GM12892 (cell line): Measurements from ENCODE around the gene CSF1R.

ENCODE experiments used
- POLR2A ChIP-seq: IDR thresholded peaks from 2 replicates; pipeline ENCODE4 v1.6.1; 2011; ENCODE audit warnings: low read depth, low read length, control low read depth
- POLR2AphosphoS5 ChIP-seq: IDR thresholded peaks from 2 replicates; pipeline ENCODE4 v1.6.1; 2011; ENCODE audit warnings: low read depth, low read length, control low read depth

DNA sequence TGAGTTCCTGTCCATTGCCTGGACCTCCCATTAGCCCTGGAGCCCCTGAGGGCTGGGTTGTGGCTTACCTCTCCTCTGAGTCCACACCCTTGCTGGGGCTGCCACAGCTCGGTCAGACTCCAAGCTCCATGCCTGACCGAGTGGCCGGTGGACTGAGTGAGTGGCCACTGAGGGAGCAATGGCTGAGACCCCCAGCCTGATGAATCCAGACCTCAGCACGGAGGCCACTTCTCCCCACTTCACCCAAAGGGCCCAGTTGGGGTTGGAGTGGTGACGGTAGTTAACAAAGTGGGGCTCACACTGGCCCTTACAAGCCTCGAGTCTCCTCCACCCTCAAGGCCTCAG lies 40.5 kb upstream of the CSF1R start:
- TF ChIP-seq POLR2A (no peak), POLR2AphosphoS5 (no peak)
